Vagina (tissue), 2 donors: ENCODE data around the gene FAM181A. TPM values are rescaled to one million over a fixed set of nuclear protein-coding genes. Genes with fewer than 3 reads are reported as not detected.

Experiments
- DNase-seq, 2 donors: peaks; one replicate each; pipeline ENCODE4 v3.0.0-alpha.2; 2017; ENCODE audit errors: extremely low spot score in 2 of 2
- H3K27ac ChIP-seq: fragments of 200-600 bp; sonication (generic); one replicate; pipeline ENCODE4 v1.5.1; 2019
- H3K27me3 ChIP-seq: fragments of 200-600 bp; sonication (generic); one replicate; pipeline ENCODE4 v1.5.1; 2019
- H3K36me3 ChIP-seq, 2 donors: fragments of 200-600 bp; sonication (generic); one replicate each; pipeline ENCODE4 v1.5.1; 2017 to 2019
- H3K4me1 ChIP-seq: fragments of 200-600 bp; sonication (generic); one replicate; pipeline ENCODE4 v1.5.1; 2019
- H3K4me3 ChIP-seq, 2 donors: fragments of 200-600 bp; sonication (generic); 1 replicate in 1 of 2; 2 replicates in 1 of 2; pipeline ENCODE4 v1.5.1; 2016 to 2019
- H3K9me3 ChIP-seq: fragments of 200-600 bp; sonication (generic); one replicate; pipeline ENCODE4 v1.5.1; 2019
- CTCF ChIP-seq, 3 experiments: fragments of 450-650 bp in 2 of 3; fragments of 200-600 bp in 1 of 3; sonication (generic) in 1 of 3; IDR thresholded peaks; one replicate each; pipeline ENCODE4 v1.5.1; 2017 to 2019; ENCODE audit warnings: antibody characterized with exemption in 3 of 3, mild to moderate bottlenecking in 2 of 3, moderate library complexity in 2 of 3
- POLR2A ChIP-seq, 2 donors: fragments of 450-650 bp; IDR thresholded peaks; one replicate each; pipeline ENCODE4 v1.6.1; 2017; ENCODE audit warnings: antibody characterized with exemption in 2 of 2, mild to moderate bottlenecking in 2 of 2, moderate library complexity in 2 of 2
- POLR2AphosphoS5 ChIP-seq, 2 donors: sonication (generic); formaldehyde crosslinking; IDR thresholded peaks; one replicate each; pipeline ENCODE4 v1.9.0; 2017; ENCODE audit warnings: antibody characterized with exemption in 2 of 2, mild to moderate bottlenecking in 2 of 2, low read depth in 1 of 2; ENCODE audit not compliant: insufficient read depth in 1 of 2
- intact Hi-C: fragments of 100-400 bp; cut with DNase I; formaldehyde crosslinking; loops from one replicate; pipeline ENCODE4 v1.15.1; 2023
- microRNA-seq: library from miRNA; unstranded; fragments of <30 nt; microRNA quantifications from one replicate; pipeline ENCODE4, GENCODE V29; 2017; ENCODE audit warnings: borderline number of aligned reads, borderline replicate concordance
- small RNA-seq: library from RNA; depleted of rRNA; stranded (forward); fragments of <200 nt; gene quantifications from one replicate; pipeline ENCODE3, GENCODE V24; 2016
- total RNA-seq: library from RNA; depleted of rRNA; stranded (reverse); fragments of >200 nt; gene quantifications from one replicate; pipeline ENCODE4 v1.2.3, GENCODE V29; 2016

The FAM181A gene
- total RNA-seq, 1 donor from 2014 or later = not detected

GRCh38 chr14:93977171-93977570 is 50.0 kb downstream of the FAM181A start:
- Histone ChIP-seq H3K9me3 (no peaks in the 10 kb centered on the region), H3K4me3 (no peak overlapping the region), H3K27me3 (no peaks in the 10 kb centered on the region), H3K4me1 (peaks cover 11% of the 10 kb centered on the region), H3K27ac (peak overlapping the region; percentile 69), H3K36me3 (no peaks in the 10 kb centered on the region)
- intact Hi-C loops = no loop called here
- DNase-seq = no peak
- TF ChIP-seq POLR2AphosphoS5 (IDR thresholded peaks at IDR 0.05; ENCODE audit: insufficient read depth in 1 of 2, low read depth in 1 of 2) (no peak), POLR2A (IDR thresholded peaks at IDR 0.05) (no peak), CTCF (IDR thresholded peaks at IDR 0.05) (no peak)

- TF ChIP-seq POLR2AphosphoS5 (IDR thresholded peaks at IDR 0.05; ENCODE audit: insufficient read depth in 1 of 2, low read depth in 1 of 2) = no peak
- TF ChIP-seq POLR2A (IDR thresholded peaks at IDR 0.05) = no peak
- no peak for TF ChIP-seq CTCF (IDR thresholded peaks at IDR 0.05)
- no peak for DNase-seq
- Histone ChIP-seq H3K27me3 (no peaks in the 10 kb centered on the region), H3K36me3 (no peaks in the 10 kb centered on the region), H3K4me3 (no peak overlapping the region), H3K27ac (peak overlapping the region; percentile 69), H3K9me3 (no peaks in the 10 kb centered on the region), H3K4me1 (peaks cover 11% of the 10 kb centered on the region)
- intact Hi-C loops = no loop called here
These were observed 50.8 kb downstream of the FAM181A start for GRCh38 chr14:93977790-93978581.

- intact Hi-C loops = no loop called here
- Histone ChIP-seq H3K27me3 (no peaks in the 10 kb centered on the region), H3K4me3 (no peak overlapping the region), H3K36me3 (no peaks in the 10 kb centered on the region), H3K9me3 (no peaks in the 10 kb centered on the region), H3K27ac (no peak overlapping the region), H3K4me1 (peaks cover 11% of the 10 kb centered on the region)
- DNase-seq = no peak
- TF ChIP-seq POLR2AphosphoS5 (IDR thresholded peaks at IDR 0.05; ENCODE audit: insufficient read depth in 1 of 2, low read depth in 1 of 2) = no peak
- no peak for TF ChIP-seq CTCF (IDR thresholded peaks at IDR 0.05)
- no peak for TF ChIP-seq POLR2A (IDR thresholded peaks at IDR 0.05)
These were observed 51.6 kb downstream of the FAM181A start for GRCh38 chr14:93978735-93979134.

Small RNA genes lying within 50 kb of the gene (microRNA-seq; reads per million reads assigned to microRNA genes)
- not detected for gene MIR4506

Small RNA genes lying within 50 kb of the gene (small RNA-seq; reads per million reads assigned to genes)
- not detected for gene MIR4506

Other genes starting within 250 kb of the FAM181A start
- 6.1 TPM for gene PRIMA1, start 138.9 kb upstream of the FAM181A start, total RNA-seq
- 24.1 TPM for gene ASB2, start 49.2 kb downstream of the FAM181A start, total RNA-seq
- gene CCDC197, start 70.0 kb downstream of the FAM181A start, total RNA-seq = not detected
- gene OTUB2, start 99.0 kb downstream of the FAM181A start, total RNA-seq = 1.7 TPM
- gene DDX24, start 153.9 kb downstream of the FAM181A start, total RNA-seq = 109 TPM
- gene IFI27L1, start 154.0 kb downstream of the FAM181A start, total RNA-seq = 18.9 TPM
- 209 TPM for gene IFI27, start 183.4 kb downstream of the FAM181A start, total RNA-seq
- 171 TPM for gene IFI27L2, start 202.3 kb downstream of the FAM181A start, total RNA-seq
- 6.1 TPM for gene PPP4R4, start 247.0 kb downstream of the FAM181A start, total RNA-seq